ENCODE data around the gene KXD1. TPM values are rescaled to one million over a fixed set of nuclear protein-coding genes. Genes with fewer than 3 reads are reported as not detected.

The KXD1 gene
- total and polyA plus RNA-seq, 10 of the 15 experiments (the other 5 are each of a cell fraction or from before 2014, with no cell fraction given) = 27.5 to 209 (median 129) TPM

DNA sequence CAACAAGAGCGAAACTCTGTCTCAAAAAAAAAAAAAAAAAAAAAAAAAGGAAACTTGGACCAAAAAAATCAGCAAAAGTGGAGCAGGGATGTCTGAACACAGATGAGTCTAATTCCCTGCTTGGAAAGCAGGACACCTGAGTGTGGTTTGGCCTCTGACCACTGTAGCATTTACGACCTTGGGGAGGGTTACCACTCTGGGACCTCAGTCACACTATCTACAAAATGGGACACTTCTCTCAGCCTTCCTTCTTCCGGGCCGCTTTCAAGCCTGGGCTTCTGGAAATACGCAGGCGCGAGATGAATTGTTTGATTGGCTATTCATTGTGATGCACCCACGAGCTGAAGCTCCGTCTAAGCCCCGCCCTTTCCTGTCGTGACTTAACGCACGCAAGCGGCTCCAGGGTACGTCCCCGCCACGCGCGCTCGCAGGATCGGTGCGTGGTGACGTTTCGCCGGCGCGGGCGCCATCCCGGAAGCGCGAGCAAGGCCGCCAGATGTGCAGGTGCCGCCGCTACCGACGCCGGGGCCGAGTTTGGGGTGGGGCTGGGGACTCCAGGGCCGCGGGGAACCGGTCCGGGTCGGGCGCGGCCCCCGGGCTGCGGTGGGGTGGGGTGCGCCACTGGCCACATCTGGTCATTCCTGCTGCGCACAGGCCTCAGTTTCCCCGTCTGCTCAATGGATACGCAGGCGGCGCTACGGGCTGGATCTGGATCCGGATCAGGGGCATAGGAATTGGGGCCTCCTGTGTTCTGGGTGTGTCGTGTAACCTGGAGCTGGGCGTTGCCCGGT lies at the start of gene KXD1 (continued):
- TF ChIP-seq TBL1XR1 (IDR thresholded peaks at IDR 0.05; ENCODE audit: low read depth, low read length) (no peak), IRF4 (IDR thresholded peaks at IDR 0.05; ENCODE audit: low read depth, low read length) (0 out of 2 replicates have a peak, but pooled peaks have one; percentile 37), MEF2A (IDR thresholded peaks at IDR 0.05; ENCODE audit: insufficient read depth, low read depth, low read length) (no peak), KAT2A (conservative IDR thresholded peaks at IDR 0.05; ENCODE audit: control insufficient read depth, low read depth, low read length) (no peak), ZBED1 (IDR thresholded peaks at IDR 0.05; ENCODE audit: borderline replicate concordance) (peak; percentile 86; the same call in 1 of the 2 replicates), EGR1 (IDR thresholded peaks at IDR 0.05; ENCODE audit: borderline replicate concordance in 1 of 2, low read depth in 2 of 2, low read length in 2 of 2) (peak; percentile 55 to 94; a peak in 2 of 3 replicates), NFXL1 (IDR thresholded peaks at IDR 0.05; ENCODE audit: borderline replicate concordance) (no peak), MEF2B (IDR thresholded peaks at IDR 0.05; ENCODE audit: partially characterized antibody, poor library complexity, severe bottlenecking) (no peak), HCFC1 (IDR thresholded peaks at IDR 0.05; ENCODE audit: low read length) (no peak), HDAC6 (IDR thresholded peaks at IDR 0.05; ENCODE audit: unreplicated experiment) (no peak), CHD4 (IDR thresholded peaks at IDR 0.05) (no peak), ASH2L (IDR thresholded peaks at IDR 0.05; ENCODE audit: borderline replicate concordance, low read depth) (0 out of 2 replicates have a peak, but pooled peaks have one; percentile 46), PML (IDR thresholded peaks at IDR 0.05; ENCODE audit: low read length) (peak; percentile 86), TAF1 (IDR thresholded peaks at IDR 0.05; ENCODE audit: borderline replicate concordance, low read depth, low read length) (peak; percentile 27; the same call in 1 of the 2 replicates), ATF7 (IDR thresholded peaks at IDR 0.05; ENCODE audit: low read depth) (no peak; the same call in 1 of the 2 replicates), NR2F1 (conservative IDR thresholded peaks at IDR 0.05) (no peak), HDAC2 (IDR thresholded peaks at IDR 0.05) (no peak), PAX8 (IDR thresholded peaks at IDR 0.05) (peak; percentile 3; the same call in 1 of the 2 replicates), MYC (IDR thresholded peaks at IDR 0.05; ENCODE audit: insufficient read depth, insufficient read length, insufficient replicate concordance, low read length, severe bottlenecking) (peak; percentile 80), MXI1 (IDR thresholded peaks at IDR 0.05; ENCODE audit: low read depth, low read length) (peak; percentile 90), ZNF24 (IDR thresholded peaks at IDR 0.05) (no peak), EP300 (IDR thresholded peaks at IDR 0.05; ENCODE audit: borderline replicate concordance in 1 of 2, control insufficient read depth in 1 of 2, low read depth in 2 of 2, low read length in 2 of 2) (no peak), RCOR1 (conservative IDR thresholded peaks at IDR 0.05; ENCODE audit: low read depth, low read length) (peak; percentile 96; the same call in 1 of the 2 replicates), SMC3 (IDR thresholded peaks at IDR 0.05; ENCODE audit: borderline replicate concordance, low read length) (no peak), CREB1 (IDR thresholded peaks at IDR 0.05; ENCODE audit: low read depth) (peak; percentile 94), IKZF1 (conservative IDR thresholded peaks at IDR 0.05) (peak; percentile 53; the same call in 1 of the 2 replicates), IKZF2 (IDR thresholded peaks at IDR 0.05) (peak; percentile 26 to 30; a peak in 2 of 4 replicates)
- TF ChIP-seq, protein P1, sequence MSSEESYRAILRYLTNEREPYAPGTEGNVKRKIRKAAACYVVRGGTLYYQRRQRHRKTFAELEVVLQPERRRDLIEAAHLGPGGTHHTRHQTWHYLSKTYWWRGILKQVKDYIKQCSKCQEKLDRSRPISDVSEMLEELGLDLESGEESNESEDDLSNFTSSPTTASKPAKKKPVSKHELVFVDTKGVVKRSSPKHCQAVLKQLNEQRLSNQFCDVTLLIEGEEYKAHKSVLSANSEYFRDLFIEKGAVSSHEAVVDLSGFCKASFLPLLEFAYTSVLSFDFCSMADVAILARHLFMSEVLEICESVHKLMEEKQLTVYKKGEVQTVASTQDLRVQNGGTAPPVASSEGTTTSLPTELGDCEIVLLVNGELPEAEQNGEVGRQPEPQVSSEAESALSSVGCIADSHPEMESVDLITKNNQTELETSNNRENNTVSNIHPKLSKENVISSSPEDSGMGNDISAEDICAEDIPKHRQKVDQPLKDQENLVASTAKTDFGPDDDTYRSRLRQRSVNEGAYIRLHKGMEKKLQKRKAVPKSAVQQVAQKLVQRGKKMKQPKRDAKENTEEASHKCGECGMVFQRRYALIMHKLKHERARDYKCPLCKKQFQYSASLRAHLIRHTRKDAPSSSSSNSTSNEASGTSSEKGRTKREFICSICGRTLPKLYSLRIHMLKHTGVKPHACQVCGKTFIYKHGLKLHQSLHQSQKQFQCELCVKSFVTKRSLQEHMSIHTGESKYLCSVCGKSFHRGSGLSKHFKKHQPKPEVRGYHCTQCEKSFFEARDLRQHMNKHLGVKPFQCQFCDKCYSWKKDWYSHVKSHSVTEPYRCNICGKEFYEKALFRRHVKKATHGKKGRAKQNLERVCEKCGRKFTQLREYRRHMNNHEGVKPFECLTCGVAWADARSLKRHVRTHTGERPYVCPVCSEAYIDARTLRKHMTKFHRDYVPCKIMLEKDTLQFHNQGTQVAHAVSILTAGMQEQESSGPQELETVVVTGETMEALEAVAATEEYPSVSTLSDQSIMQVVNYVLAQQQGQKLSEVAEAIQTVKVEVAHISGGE (CRISPR knock-in tag; IDR thresholded peaks at IDR 0.05) = no peak
- TF ChIP-seq, protein P2, sequence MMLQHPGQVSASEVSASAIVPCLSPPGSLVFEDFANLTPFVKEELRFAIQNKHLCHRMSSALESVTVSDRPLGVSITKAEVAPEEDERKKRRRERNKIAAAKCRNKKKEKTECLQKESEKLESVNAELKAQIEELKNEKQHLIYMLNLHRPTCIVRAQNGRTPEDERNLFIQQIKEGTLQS (IDR thresholded peaks at IDR 0.05; ENCODE audit: borderline replicate concordance, extremely low read depth, low read depth, low read length) = no peak
